ENCODE data around the gene EDA.

The EDA gene

GRCh38 chrX:69613946-69614345 lies 2.0 kb upstream of the EDA start:
- peak overlapping the region; percentile 11; the same call in 1 of the 2 replicates for H3K27ac ChIP-seq
- no peak for TF ChIP-seq CTCF (conservative IDR thresholded peaks at IDR 0.05)

- H3K27ac ChIP-seq, result no peak overlapping the region
- TF ChIP-seq CTCF (conservative IDR thresholded peaks at IDR 0.05), result no peak
Observed at GRCh38 chrX:69614886-69615285, 1.0 kb upstream of the EDA start.

- no peak overlapping the region for H3K27ac ChIP-seq
Observed at GRCh38 chrX:69615342-69615741, 571 bp upstream of the EDA start.

GRCh38 chrX:69616457-69617203 lies 717 bp downstream of the EDA start:
- no peak for TF ChIP-seq CTCF (conservative IDR thresholded peaks at IDR 0.05)

More at GRCh38 chrX:69615342-69615741, 571 bp upstream of the EDA start:
- no peak for TF ChIP-seq CTCF (conservative IDR thresholded peaks at IDR 0.05)

GRCh38 chrX:69618803-69619202 lies 2.9 kb downstream of the EDA start:
- H3K27ac ChIP-seq, result no peak overlapping the region
- peak; percentile 76 for TF ChIP-seq CTCF (conservative IDR thresholded peaks at IDR 0.05)

More at GRCh38 chrX:69616457-69617203, 717 bp downstream of the EDA start:
- peak overlapping the region; percentile 45 for H3K27ac ChIP-seq

GRCh38 chrX:69626129-69626528 lies 10.2 kb downstream of the EDA start:
- TF ChIP-seq CTCF (conservative IDR thresholded peaks at IDR 0.05), result no peak
- no peak overlapping the region for H3K27ac ChIP-seq

- no peak for TF ChIP-seq CTCF (conservative IDR thresholded peaks at IDR 0.05)
- H3K27ac ChIP-seq, result no peak overlapping the region
Observed at GRCh38 chrX:69627744-69628143, 11.8 kb downstream of the EDA start.

Measured in VCaP (cell line).